Suprapubic skin (tissue), 4 donors: ENCODE results near the gene NEGR1. TPM values are rescaled to one million over a fixed set of nuclear protein-coding genes. Genes with fewer than 3 reads are reported as not detected.

Source experiments
- DNase-seq, 2 donors: peaks; one replicate each; pipeline ENCODE4 v3.0.0-alpha.2; 2019; ENCODE audit warnings: low spot score in 2 of 2
- H3K27ac ChIP-seq: fragments of 200-600 bp; sonication (generic); one replicate; pipeline ENCODE4 v1.5.1; 2019
- H3K27me3 ChIP-seq: fragments of 200-600 bp; sonication (generic); one replicate; pipeline ENCODE4 v1.5.1; 2019
- H3K36me3 ChIP-seq: fragments of 200-600 bp; sonication (generic); one replicate; pipeline ENCODE4 v1.5.1; 2019
- H3K4me1 ChIP-seq: fragments of 200-600 bp; sonication (generic); one replicate; pipeline ENCODE4 v1.5.1; 2019
- H3K4me3 ChIP-seq: fragments of 200-600 bp; sonication (generic); one replicate; pipeline ENCODE4 v1.5.1; 2019; ENCODE audit warnings: mild to moderate bottlenecking
- H3K9me3 ChIP-seq: fragments of 200-600 bp; sonication (generic); one replicate; pipeline ENCODE4 v1.5.1; 2019
- CTCF ChIP-seq, 2 donors: fragments of 200-600 bp in 1 of 2; fragments of 450-650 bp in 1 of 2; sonication (generic) in 1 of 2; IDR thresholded peaks; one replicate each; pipeline ENCODE4 v1.5.1; 2016 to 2019; ENCODE audit warnings: antibody characterized with exemption in 2 of 2, mild to moderate bottlenecking in 1 of 2, moderate library complexity in 1 of 2
- EP300 ChIP-seq: sonication (generic); formaldehyde crosslinking; IDR thresholded peaks from one replicate; pipeline ENCODE4 v1.6.1; 2017; ENCODE audit warnings: antibody characterized with exemption
- POLR2A ChIP-seq, 2 donors: fragments of 450-650 bp; IDR thresholded peaks; one replicate each; pipeline ENCODE4 v1.6.1; 2017; ENCODE audit warnings: antibody characterized with exemption in 2 of 2, mild to moderate bottlenecking in 2 of 2, moderate library complexity in 2 of 2
- POLR2AphosphoS5 ChIP-seq, 3 donors: sonication (generic); formaldehyde crosslinking; IDR thresholded peaks; one replicate each; pipeline ENCODE4 v1.6.1; 2017; ENCODE audit warnings: antibody characterized with exemption in 3 of 3
- WGBS: methylation state at CpG from one replicate; pipeline ENCODE4 v1.1.5; 2018; 5-methylcytosine and 5-hydroxymethylcytosine counted together
- total RNA-seq, 4 donors: library from RNA; depleted of rRNA; stranded (reverse); fragments of >200 nt; gene quantifications; one replicate each; pipeline ENCODE4 v1.1.0, GENCODE V29; 2016

Gene NEGR1
- total RNA-seq, 4 donors from 2014 or later = 3.0 to 9.9 (median 3.8) TPM

- 48% methylated on average over 1 of the region's 1 CpG for WGBS
- Histone ChIP-seq H3K4me1 (peaks cover 6% of the 10 kb centered on the region), H3K9me3 (no peaks in the 10 kb centered on the region)
Measured at GRCh38 chr1:72119491-72119890, 162.8 kb downstream of the NEGR1 start.

GRCh38 chr1:72117621-72118020 is 164.7 kb downstream of the NEGR1 start:
- Histone ChIP-seq H3K27me3 (no peaks in the 10 kb centered on the region), H3K27ac (no peak overlapping the region), H3K4me3 (no peak overlapping the region), H3K4me1 (peaks cover 6% of the 10 kb centered on the region), H3K36me3 (no peaks in the 10 kb centered on the region), H3K9me3 (no peaks in the 10 kb centered on the region)
- DNase-seq = no peak
- TF ChIP-seq POLR2A (IDR thresholded peaks at IDR 0.05) (no peak), EP300 (no peak), POLR2AphosphoS5 (IDR thresholded peaks at IDR 0.05) (no peak), CTCF (IDR thresholded peaks at IDR 0.05) (no peak)
- 85% methylated on average over 2 of the region's 2 CpGs for WGBS

More at GRCh38 chr1:72119491-72119890, 162.8 kb downstream of the NEGR1 start:
- no peak for TF ChIP-seq POLR2AphosphoS5 (IDR thresholded peaks at IDR 0.05)
- TF ChIP-seq EP300 = no peak
- no peak for TF ChIP-seq POLR2A (IDR thresholded peaks at IDR 0.05)
- TF ChIP-seq CTCF (IDR thresholded peaks at IDR 0.05) = no peak
- DNase-seq = no peak
- Histone ChIP-seq H3K36me3 (no peaks in the 10 kb centered on the region), H3K27ac (no peak overlapping the region), H3K27me3 (no peaks in the 10 kb centered on the region), H3K4me3 (no peak overlapping the region)

DNA sequence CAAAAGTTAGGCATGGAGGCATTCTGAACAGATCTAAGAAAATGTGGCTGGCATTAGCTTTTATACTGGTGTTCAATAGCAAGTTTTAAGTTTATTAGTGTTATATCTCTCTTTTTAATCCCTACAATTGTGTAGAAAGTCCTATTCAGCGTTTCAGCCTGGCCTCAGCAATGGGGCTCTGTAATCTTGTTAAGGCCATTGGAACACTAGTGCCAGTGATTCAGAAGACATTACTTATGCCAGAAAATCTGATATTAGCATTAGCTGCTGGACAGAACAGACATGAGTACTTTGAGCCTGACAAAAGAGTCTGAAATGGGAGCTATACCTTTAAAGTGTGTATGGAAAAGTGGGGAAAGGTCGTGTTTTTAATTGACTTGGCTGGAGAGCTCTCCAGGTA is 167.0 kb downstream of the NEGR1 start:
- no peaks in the 10 kb centered on the region for H3K4me1 ChIP-seq
- H3K9me3 ChIP-seq = no peaks in the 10 kb centered on the region
- H3K27me3 ChIP-seq = no peaks in the 10 kb centered on the region
- TF ChIP-seq POLR2AphosphoS5 (IDR thresholded peaks at IDR 0.05) = no peak
- TF ChIP-seq EP300 = no peak
- no peak for TF ChIP-seq CTCF (IDR thresholded peaks at IDR 0.05)
- no peak for TF ChIP-seq POLR2A (IDR thresholded peaks at IDR 0.05)
- no peaks in the 10 kb centered on the region for H3K36me3 ChIP-seq
- no peak for DNase-seq
- H3K27ac ChIP-seq = no peak overlapping the region
- 77% methylated on average over 2 of the region's 2 CpGs for WGBS
- no peak overlapping the region for H3K4me3 ChIP-seq

DNA sequence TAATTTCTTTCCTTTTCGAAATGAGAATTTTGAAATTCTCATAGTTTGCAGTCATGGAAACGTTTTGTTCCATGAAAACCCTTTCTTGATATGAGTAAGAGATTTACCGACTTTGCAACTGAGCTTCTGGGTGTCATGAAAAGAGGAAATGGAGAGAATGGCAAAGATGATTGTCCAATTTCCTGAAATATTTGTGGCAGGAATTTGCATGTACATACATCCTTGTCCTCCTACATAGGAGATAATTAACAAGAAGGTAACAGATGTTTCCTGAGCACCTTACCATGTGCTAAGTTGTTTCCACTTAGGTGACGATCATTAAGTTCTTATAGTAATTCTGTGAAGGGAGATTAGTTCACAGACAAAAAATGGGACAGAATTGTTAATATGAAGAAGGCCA is 170.7 kb downstream of the NEGR1 start:
- Histone ChIP-seq H3K27ac (no peak overlapping the region), H3K4me1 (no peaks in the 10 kb centered on the region), H3K4me3 (no peak overlapping the region), H3K36me3 (no peaks in the 10 kb centered on the region), H3K9me3 (no peaks in the 10 kb centered on the region), H3K27me3 (no peaks in the 10 kb centered on the region)
- no peak for TF ChIP-seq EP300
- no peak for TF ChIP-seq POLR2A (IDR thresholded peaks at IDR 0.05)
- TF ChIP-seq CTCF (IDR thresholded peaks at IDR 0.05) = no peak
- no peak for TF ChIP-seq POLR2AphosphoS5 (IDR thresholded peaks at IDR 0.05)
- 73% methylated on average over 4 of the region's 4 CpGs for WGBS
- no peak for DNase-seq

- no peaks in the 10 kb centered on the region for H3K36me3 ChIP-seq
- H3K4me1 ChIP-seq = no peaks in the 10 kb centered on the region
- no peak for TF ChIP-seq CTCF (IDR thresholded peaks at IDR 0.05)
- TF ChIP-seq POLR2AphosphoS5 (IDR thresholded peaks at IDR 0.05) = no peak
- TF ChIP-seq POLR2A (IDR thresholded peaks at IDR 0.05) = no peak
- TF ChIP-seq EP300 = no peak
- no peak overlapping the region for H3K27ac ChIP-seq
- H3K4me3 ChIP-seq = no peak overlapping the region
- DNase-seq = no peak
- H3K9me3 ChIP-seq = no peaks in the 10 kb centered on the region
- no peaks in the 10 kb centered on the region for H3K27me3 ChIP-seq
- 66% methylated on average over 2 of the region's 2 CpGs for WGBS
Measured at GRCh38 chr1:72109916-72110315, 172.4 kb downstream of the NEGR1 start.
